ENCODE data around the gene SMARCA4.

SMARCA4 gene

GRCh38 chr19:11017275-11018035 lies 56.6 kb downstream of the SMARCA4 start:
- no peaks in the 10 kb centered on the region for H4K20me1 ChIP-seq (ENCODE audit: insufficient read depth, low read length)
- H3K4me1 ChIP-seq (ENCODE audit: insufficient read depth, low read length, severe bottlenecking) = no peaks in the 10 kb centered on the region
- TF ChIP-seq CTCF (IDR thresholded peaks at IDR 0.05; ENCODE audit: low read length) (no peak), EZH2 (IDR thresholded peaks at IDR 0.05; ENCODE audit: borderline replicate concordance, low read length) (no peak)
- no peaks in the 10 kb centered on the region for H3K27me3 ChIP-seq (ENCODE audit: insufficient read depth, low read length)
- no peaks in the 10 kb centered on the region for H3F3A ChIP-seq (ENCODE audit: insufficient read depth, low read length)
- H3K9me2 ChIP-seq (ENCODE audit: low read depth, low read length) = no peaks in the 10 kb centered on the region
- no peak overlapping the region for H3K27ac ChIP-seq (ENCODE audit: low read depth, low read length, poor library complexity, severe bottlenecking)
- H2AFZ ChIP-seq (ENCODE audit: low read length) = no peak overlapping the region
- no peak overlapping the region for H3K4me3 ChIP-seq (ENCODE audit: low read depth, low read length, poor library complexity, severe bottlenecking)
- H3K4me2 ChIP-seq (ENCODE audit: low read length) = no peak overlapping the region
- H3K9ac ChIP-seq (ENCODE audit: low read length) = no peak overlapping the region
- no peaks in the 10 kb centered on the region for H3K9me3 ChIP-seq (ENCODE audit: low read length)
- H3K79me2 ChIP-seq (ENCODE audit: insufficient read depth, low read length) = no peaks in the 10 kb centered on the region
- H3K36me3 ChIP-seq (ENCODE audit: insufficient read depth, low read length) = peaks cover 98% of the 10 kb centered on the region

GRCh38 chr19:11018179-11018578 lies 57.3 kb downstream of the SMARCA4 start:
- Histone ChIP-seq H2AFZ (ENCODE audit: low read length) (no peak overlapping the region), H3K36me3 (ENCODE audit: insufficient read depth, low read length) (peaks cover 98% of the 10 kb centered on the region), H3K27ac (ENCODE audit: low read depth, low read length, poor library complexity, severe bottlenecking) (no peak overlapping the region), H3K9me3 (ENCODE audit: low read length) (no peaks in the 10 kb centered on the region), H3K27me3 (ENCODE audit: insufficient read depth, low read length) (no peaks in the 10 kb centered on the region), H3F3A (ENCODE audit: insufficient read depth, low read length) (no peaks in the 10 kb centered on the region), H3K4me3 (ENCODE audit: low read depth, low read length, poor library complexity, severe bottlenecking) (no peak overlapping the region), H3K79me2 (ENCODE audit: insufficient read depth, low read length) (no peaks in the 10 kb centered on the region), H4K20me1 (ENCODE audit: insufficient read depth, low read length) (no peaks in the 10 kb centered on the region), H3K4me1 (ENCODE audit: insufficient read depth, low read length, severe bottlenecking) (no peaks in the 10 kb centered on the region), H3K9me2 (ENCODE audit: low read depth, low read length) (no peaks in the 10 kb centered on the region), H3K9ac (ENCODE audit: low read length) (no peak overlapping the region), H3K4me2 (ENCODE audit: low read length) (no peak overlapping the region)
- TF ChIP-seq EZH2 (IDR thresholded peaks at IDR 0.05; ENCODE audit: borderline replicate concordance, low read length) = no peak

- Histone ChIP-seq H3K9me3 (ENCODE audit: low read length) (no peaks in the 10 kb centered on the region), H3K27me3 (ENCODE audit: insufficient read depth, low read length) (no peaks in the 10 kb centered on the region), H4K20me1 (ENCODE audit: insufficient read depth, low read length) (no peaks in the 10 kb centered on the region), H3F3A (ENCODE audit: insufficient read depth, low read length) (no peaks in the 10 kb centered on the region), H3K9me2 (ENCODE audit: low read depth, low read length) (no peaks in the 10 kb centered on the region), H3K4me1 (ENCODE audit: insufficient read depth, low read length, severe bottlenecking) (no peaks in the 10 kb centered on the region), H3K4me3 (ENCODE audit: low read depth, low read length, poor library complexity, severe bottlenecking) (no peak overlapping the region), H3K79me2 (ENCODE audit: insufficient read depth, low read length) (no peaks in the 10 kb centered on the region), H3K4me2 (ENCODE audit: low read length) (no peak overlapping the region), H3K27ac (ENCODE audit: low read depth, low read length, poor library complexity, severe bottlenecking) (no peak overlapping the region), H3K9ac (ENCODE audit: low read length) (no peak overlapping the region), H2AFZ (ENCODE audit: low read length) (no peak overlapping the region), H3K36me3 (ENCODE audit: insufficient read depth, low read length) (peaks cover 98% of the 10 kb centered on the region)
- TF ChIP-seq CTCF (IDR thresholded peaks at IDR 0.05; ENCODE audit: low read length) = no peak
- TF ChIP-seq EZH2 (IDR thresholded peaks at IDR 0.05; ENCODE audit: borderline replicate concordance, low read length) = no peak
Observed at GRCh38 chr19:11018763-11019162, 57.9 kb downstream of the SMARCA4 start.

GRCh38 chr19:11019262-11019661 lies 58.4 kb downstream of the SMARCA4 start:
- no peaks in the 10 kb centered on the region for H3K9me3 ChIP-seq (ENCODE audit: low read length)
- no peaks in the 10 kb centered on the region for H3K79me2 ChIP-seq (ENCODE audit: insufficient read depth, low read length)
- no peak overlapping the region for H3K9ac ChIP-seq (ENCODE audit: low read length)
- no peak overlapping the region for H2AFZ ChIP-seq (ENCODE audit: low read length)
- H3K27ac ChIP-seq (ENCODE audit: low read depth, low read length, poor library complexity, severe bottlenecking) = no peak overlapping the region
- H3K4me3 ChIP-seq (ENCODE audit: low read depth, low read length, poor library complexity, severe bottlenecking) = no peak overlapping the region
- no peaks in the 10 kb centered on the region for H3F3A ChIP-seq (ENCODE audit: insufficient read depth, low read length)
- H3K4me1 ChIP-seq (ENCODE audit: insufficient read depth, low read length, severe bottlenecking) = no peaks in the 10 kb centered on the region
- no peaks in the 10 kb centered on the region for H4K20me1 ChIP-seq (ENCODE audit: insufficient read depth, low read length)
- no peaks in the 10 kb centered on the region for H3K9me2 ChIP-seq (ENCODE audit: low read depth, low read length)
- H3K27me3 ChIP-seq (ENCODE audit: insufficient read depth, low read length) = no peaks in the 10 kb centered on the region
- TF ChIP-seq CTCF (IDR thresholded peaks at IDR 0.05; ENCODE audit: low read length) (no peak), EZH2 (IDR thresholded peaks at IDR 0.05; ENCODE audit: borderline replicate concordance, low read length) (no peak)
- peaks cover 98% of the 10 kb centered on the region for H3K36me3 ChIP-seq (ENCODE audit: insufficient read depth, low read length)
- no peak overlapping the region for H3K4me2 ChIP-seq (ENCODE audit: low read length)

All from OCI-LY1 (cell line).